Osteoblast (primary cell): ENCODE results near the gene TOMM22. TPM values are rescaled to one million over a fixed set of nuclear protein-coding genes. Genes with fewer than 3 reads are reported as not detected.

Experiments used
- DNase-seq: peaks from one replicate; pipeline ENCODE4 v3.0.0; 2011; ENCODE audit warnings: low spot score, mixed read lengths; ENCODE audit not compliant: insufficient read length; ENCODE audit errors: missing footprints
- H2AFZ ChIP-seq: 2 replicates; pipeline ENCODE4 v1.6.0; 2011; ENCODE audit warnings: mild to moderate bottlenecking, low read length
- H3K27ac ChIP-seq: 2 replicates; pipeline ENCODE4 v1.5.1; 2011; ENCODE audit warnings: mild to moderate bottlenecking, low read depth, low read length, moderate library complexity
- H3K27me3 ChIP-seq: 2 replicates; pipeline ENCODE4 v1.6.0; 2012; ENCODE audit warnings: mild to moderate bottlenecking, control low read depth, inconsistent platforms, low read length, moderate library complexity; ENCODE audit not compliant: insufficient read depth
- H3K36me3 ChIP-seq: 2 replicates; pipeline ENCODE4 v1.5.1; 2011; ENCODE audit warnings: mild to moderate bottlenecking, low read length, control low read depth, moderate library complexity; ENCODE audit not compliant: insufficient read depth
- H3K4me1 ChIP-seq: 2 replicates; pipeline ENCODE4 v1.5.1; 2011; ENCODE audit warnings: mild to moderate bottlenecking, low read length, control low read depth, moderate library complexity; ENCODE audit not compliant: insufficient read depth
- H3K4me2 ChIP-seq: 2 replicates; pipeline ENCODE4 v1.6.0; 2011; ENCODE audit warnings: mild to moderate bottlenecking, low read length; ENCODE audit not compliant: insufficient read depth
- H3K4me3 ChIP-seq: fragments of 200-600 bp; sonication (generic); 3 replicates; pipeline ENCODE4 v1.5.1; 2012; ENCODE audit warnings: mild to moderate bottlenecking, low read length, inconsistent platforms; ENCODE audit not compliant: insufficient read depth
- H3K79me2 ChIP-seq: 2 replicates; pipeline ENCODE4 v1.6.0; 2012; ENCODE audit warnings: mild to moderate bottlenecking, low read length, control low read depth, inconsistent platforms; ENCODE audit not compliant: insufficient read depth
- H3K9me3 ChIP-seq: 2 replicates; pipeline ENCODE4 v1.5.1; 2011; ENCODE audit warnings: low read depth, low read length, control low read depth
- H4K20me1 ChIP-seq: 2 replicates; pipeline ENCODE4 v1.6.0; 2012; ENCODE audit warnings: mild to moderate bottlenecking, low read length, control low read depth; ENCODE audit not compliant: insufficient read depth
- CTCF ChIP-seq: IDR thresholded peaks from 2 replicates; pipeline ENCODE4 v1.5.1; 2011; ENCODE audit warnings: mild to moderate bottlenecking, low read depth, low read length, moderate library complexity; ENCODE audit errors: extremely low read depth
- total RNA-seq: library from RNA; depleted of rRNA; stranded (reverse); fragments of >200 nt; gene quantifications from 2 replicates; pipeline ENCODE4 v1.2.3, GENCODE V29; 2012

Gene TOMM22
- total RNA-seq, 1 donor, result 60.4 TPM

- Histone ChIP-seq H2AFZ (no peak overlapping the region), H3K9me3 (no peaks in the 10 kb centered on the region), H3K4me2 (no peak overlapping the region), H4K20me1 (peaks cover 3% of the 10 kb centered on the region), H3K79me2 (no peaks in the 10 kb centered on the region), H3K27ac (no peak overlapping the region), H3K4me3 (no peak overlapping the region), H3K27me3 (no peaks in the 10 kb centered on the region), H3K36me3 (peaks cover 77% of the 10 kb centered on the region), H3K4me1 (no peaks in the 10 kb centered on the region)
- DNase-seq, result no peak
- TF ChIP-seq CTCF, result no peak
Measured at GRCh38 chr22:38731703-38732161, 50.0 kb downstream of the TOMM22 start.

GRCh38 chr22:38732251-38732815 is 50.6 kb downstream of the TOMM22 start:
- peaks cover 3% of the 10 kb centered on the region for H4K20me1 ChIP-seq
- no peaks in the 10 kb centered on the region for H3K27me3 ChIP-seq
- DNase-seq, result peak; percentile 90
- no peak overlapping the region for H3K4me2 ChIP-seq
- H3K79me2 ChIP-seq, result no peaks in the 10 kb centered on the region
- H3K4me3 ChIP-seq, result no peak overlapping the region
- H3K9me3 ChIP-seq, result no peaks in the 10 kb centered on the region
- peaks cover 77% of the 10 kb centered on the region for H3K36me3 ChIP-seq
- no peaks in the 10 kb centered on the region for H3K4me1 ChIP-seq
- H3K27ac ChIP-seq, result no peak overlapping the region
- H2AFZ ChIP-seq, result no peak overlapping the region
- TF ChIP-seq CTCF, result no peak

GRCh38 chr22:38733329-38733723 is 51.6 kb downstream of the TOMM22 start:
- H3K4me3 ChIP-seq, result no peak overlapping the region
- no peaks in the 10 kb centered on the region for H3K27me3 ChIP-seq
- DNase-seq, result peak; percentile 91
- peaks cover 74% of the 10 kb centered on the region for H3K36me3 ChIP-seq
- peak; percentile 63 for TF ChIP-seq CTCF
- H3K4me1 ChIP-seq, result no peaks in the 10 kb centered on the region
- no peaks in the 10 kb centered on the region for H3K9me3 ChIP-seq
- peaks cover 3% of the 10 kb centered on the region for H4K20me1 ChIP-seq
- no peak overlapping the region for H3K4me2 ChIP-seq
- H3K27ac ChIP-seq, result no peak overlapping the region
- no peak overlapping the region for H2AFZ ChIP-seq
- H3K79me2 ChIP-seq, result no peaks in the 10 kb centered on the region

- Histone ChIP-seq H3K27ac (peak overlapping the region; percentile 30), H4K20me1 (peaks cover 3% of the 10 kb centered on the region), H3K4me2 (no peak overlapping the region), H3K79me2 (no peaks in the 10 kb centered on the region), H3K9me3 (no peaks in the 10 kb centered on the region), H3K27me3 (no peaks in the 10 kb centered on the region), H3K4me3 (no peak overlapping the region), H3K4me1 (no peaks in the 10 kb centered on the region), H2AFZ (no peak overlapping the region), H3K36me3 (peaks cover 74% of the 10 kb centered on the region)
- TF ChIP-seq CTCF, result no peak
- peak; percentile 87 for DNase-seq
Measured at GRCh38 chr22:38733724-38734381, 52.1 kb downstream of the TOMM22 start.
